OCI-LY1 (cell line): ENCODE results near the gene PCBD1.

ENCODE experiments used
- H2AFZ ChIP-seq: fragments of 200-600 bp; sonication (generic), shearing (Covaris generic); 2 replicates; pipeline ENCODE4 v1.6.0; 2014; ENCODE audit warnings: antibody characterized with exemption, mild to moderate bottlenecking, low read length
- H3F3A ChIP-seq: fragments of 200-600 bp; sonication (generic), shearing (Covaris generic); 2 replicates; pipeline ENCODE4 v1.6.0; 2014; ENCODE audit warnings: mild to moderate bottlenecking, antibody characterized with exemption, low read length, moderate library complexity; ENCODE audit not compliant: insufficient read depth
- H3K27ac ChIP-seq: fragments of 200-600 bp; sonication (generic); 2 replicates; pipeline ENCODE4 v1.5.1; 2014; ENCODE audit warnings: low read length, mixed run types, mild to moderate bottlenecking, low read depth; ENCODE audit not compliant: poor library complexity, severe bottlenecking
- H3K27me3 ChIP-seq: fragments of 200-600 bp; sonication (generic); 2 replicates; pipeline ENCODE4 v1.6.0; 2014; ENCODE audit warnings: antibody characterized with exemption, mild to moderate bottlenecking, low read length, moderate library complexity; ENCODE audit not compliant: insufficient read depth
- H3K36me3 ChIP-seq: fragments of 200-600 bp; sonication (generic); 2 replicates; pipeline ENCODE4 v1.6.1; 2014; ENCODE audit warnings: mild to moderate bottlenecking, antibody characterized with exemption, low read length, moderate library complexity, mixed read lengths; ENCODE audit not compliant: insufficient read depth
- H3K4me1 ChIP-seq: fragments of 200-600 bp; sonication (generic); 2 replicates; pipeline ENCODE4 v1.5.1; 2014; ENCODE audit warnings: mild to moderate bottlenecking, low read length, moderate library complexity; ENCODE audit not compliant: insufficient read depth, severe bottlenecking
- H3K4me2 ChIP-seq: fragments of 200-600 bp; sonication (generic), shearing (Covaris generic); 2 replicates; pipeline ENCODE4 v1.6.1; 2014; ENCODE audit warnings: low read length
- H3K4me3 ChIP-seq: fragments of 200-600 bp; sonication (generic); 2 replicates; pipeline ENCODE4 v1.5.1; 2014; ENCODE audit warnings: low read length, low read depth, mild to moderate bottlenecking, mixed read lengths; ENCODE audit not compliant: poor library complexity, severe bottlenecking
- H3K79me2 ChIP-seq: fragments of 200-600 bp; shearing (Covaris generic); 2 replicates; pipeline ENCODE4 v1.6.1; 2016; ENCODE audit warnings: mixed run types, low read length, mixed read lengths; ENCODE audit not compliant: insufficient read depth
- H3K9ac ChIP-seq: fragments of 200-600 bp; sonication (generic), shearing (Covaris generic); 2 replicates; pipeline ENCODE4 v1.6.1; 2014; ENCODE audit warnings: mild to moderate bottlenecking, low read length, mixed read lengths
- H3K9me2 ChIP-seq: fragments of 200-600 bp; sonication (generic), shearing (Covaris generic); 2 replicates; pipeline ENCODE4 v1.6.1; 2014; ENCODE audit warnings: low read depth, mild to moderate bottlenecking, low read length, mixed read lengths
- H3K9me3 ChIP-seq: fragments of 200-600 bp; shearing (Covaris generic); 2 replicates; pipeline ENCODE4 v1.6.1; 2014; ENCODE audit warnings: low read length, mixed read lengths
- H4K20me1 ChIP-seq: fragments of 200-600 bp; sonication (generic), shearing (Covaris generic); 2 replicates; pipeline ENCODE4 v1.6.0; 2016; ENCODE audit warnings: mild to moderate bottlenecking, low read length; ENCODE audit not compliant: insufficient read depth
- EZH2 ChIP-seq: fragments of 200-600 bp; sonication (generic), shearing (Covaris generic); IDR thresholded peaks from 2 replicates; pipeline ENCODE4 v1.8.0; 2017; ENCODE audit warnings: borderline replicate concordance, mixed run types, mild to moderate bottlenecking, antibody characterized with exemption, low read length, moderate library complexity, mixed read lengths
- TF ChIP-seq, protein P1 (sequence below): fragments of 200-600 bp; sonication (generic), shearing (Covaris generic); IDR thresholded peaks from 2 replicates; pipeline ENCODE4 v1.5.1; 2017; ENCODE audit warnings: mild to moderate bottlenecking, antibody characterized with exemption, low read length, moderate library complexity, mixed read lengths

The PCBD1 gene

GRCh38 chr10:70849582-70850016, 38.8 kb downstream of the PCBD1 start:
- Histone ChIP-seq H3K36me3 (peaks cover 14% of the 10 kb centered on the region; the same call in 1 of the 2 replicates), H3K79me2 (no peaks in the 10 kb centered on the region), H3K4me1 (no peaks in the 10 kb centered on the region), H3K4me3 (no peak overlapping the region), H3K9me3 (no peaks in the 10 kb centered on the region), H4K20me1 (no peaks in the 10 kb centered on the region), H3K27me3 (no peaks in the 10 kb centered on the region), H2AFZ (no peak overlapping the region), H3K9ac (no peak overlapping the region), H3F3A (no peaks in the 10 kb centered on the region), H3K27ac (no peak overlapping the region), H3K9me2 (no peaks in the 10 kb centered on the region), H3K4me2 (no peak overlapping the region)
- TF ChIP-seq EZH2 = no peak
- TF ChIP-seq, protein P1, sequence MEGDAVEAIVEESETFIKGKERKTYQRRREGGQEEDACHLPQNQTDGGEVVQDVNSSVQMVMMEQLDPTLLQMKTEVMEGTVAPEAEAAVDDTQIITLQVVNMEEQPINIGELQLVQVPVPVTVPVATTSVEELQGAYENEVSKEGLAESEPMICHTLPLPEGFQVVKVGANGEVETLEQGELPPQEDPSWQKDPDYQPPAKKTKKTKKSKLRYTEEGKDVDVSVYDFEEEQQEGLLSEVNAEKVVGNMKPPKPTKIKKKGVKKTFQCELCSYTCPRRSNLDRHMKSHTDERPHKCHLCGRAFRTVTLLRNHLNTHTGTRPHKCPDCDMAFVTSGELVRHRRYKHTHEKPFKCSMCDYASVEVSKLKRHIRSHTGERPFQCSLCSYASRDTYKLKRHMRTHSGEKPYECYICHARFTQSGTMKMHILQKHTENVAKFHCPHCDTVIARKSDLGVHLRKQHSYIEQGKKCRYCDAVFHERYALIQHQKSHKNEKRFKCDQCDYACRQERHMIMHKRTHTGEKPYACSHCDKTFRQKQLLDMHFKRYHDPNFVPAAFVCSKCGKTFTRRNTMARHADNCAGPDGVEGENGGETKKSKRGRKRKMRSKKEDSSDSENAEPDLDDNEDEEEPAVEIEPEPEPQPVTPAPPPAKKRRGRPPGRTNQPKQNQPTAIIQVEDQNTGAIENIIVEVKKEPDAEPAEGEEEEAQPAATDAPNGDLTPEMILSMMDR = no peak

GRCh38 chr10:70847659-70848360, 40.6 kb downstream of the PCBD1 start:
- Histone ChIP-seq H3K4me2 (no peak overlapping the region), H3F3A (no peaks in the 10 kb centered on the region)
- no peak for TF ChIP-seq EZH2
- TF ChIP-seq, protein P1 = no peak

DNA sequence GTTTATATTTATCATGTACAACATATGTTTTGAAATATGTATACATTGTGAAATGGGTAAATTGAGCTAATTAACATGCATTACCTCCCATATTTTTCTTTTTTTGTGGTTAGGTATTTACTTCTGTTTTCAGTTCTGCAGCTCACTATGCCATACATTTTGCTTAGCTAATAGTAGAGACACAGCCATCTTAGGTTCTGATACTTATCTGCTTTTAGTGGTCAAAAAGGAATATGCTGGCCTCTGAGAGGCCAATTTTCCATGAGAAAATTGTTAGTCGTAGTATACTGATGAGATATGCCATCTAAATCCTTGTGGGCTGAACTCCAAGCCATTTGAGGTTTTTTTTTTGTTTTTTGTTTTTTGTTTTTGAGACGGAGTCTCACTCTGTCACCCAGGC, 41.6 kb downstream of the PCBD1 start:
- Histone ChIP-seq H4K20me1 (no peaks in the 10 kb centered on the region), H3K4me2 (no peak overlapping the region), H3K36me3 (peaks cover 11% of the 10 kb centered on the region; the same call in 1 of the 2 replicates), H3K9ac (no peak overlapping the region), H3F3A (no peaks in the 10 kb centered on the region), H3K4me3 (no peak overlapping the region), H3K4me1 (no peaks in the 10 kb centered on the region), H3K9me3 (no peaks in the 10 kb centered on the region), H3K27me3 (no peaks in the 10 kb centered on the region), H3K27ac (no peak overlapping the region), H3K79me2 (no peaks in the 10 kb centered on the region), H2AFZ (no peak overlapping the region), H3K9me2 (no peaks in the 10 kb centered on the region)
- TF ChIP-seq, protein P1 = no peak
- no peak for TF ChIP-seq EZH2

More at GRCh38 chr10:70847659-70848360, 40.6 kb downstream of the PCBD1 start:
- no peaks in the 10 kb centered on the region for H3K27me3 ChIP-seq
- no peaks in the 10 kb centered on the region for H3K4me1 ChIP-seq
- no peak overlapping the region for H3K4me3 ChIP-seq
- no peaks in the 10 kb centered on the region for H3K9me3 ChIP-seq
- no peaks in the 10 kb centered on the region for H3K79me2 ChIP-seq
- no peaks in the 10 kb centered on the region for H4K20me1 ChIP-seq
- H3K36me3 ChIP-seq = peaks cover 11% of the 10 kb centered on the region; the same call in 1 of the 2 replicates
- H3K9me2 ChIP-seq = no peaks in the 10 kb centered on the region
- no peak overlapping the region for H2AFZ ChIP-seq
- no peak overlapping the region for H3K9ac ChIP-seq
- H3K27ac ChIP-seq = no peak overlapping the region
